Stomach (tissue), 4 donors: ENCODE data around the gene PITPNC1.

Experiments used
- CTCF ChIP-seq, 7 experiments: fragments of 450-650 bp in 4 of 7; fragments of 200-600 bp in 3 of 7; sonication (generic) in 3 of 7; IDR thresholded peaks; one replicate each; pipeline ENCODE4 v1.5.1; 2016 to 2019; ENCODE audit warnings: antibody characterized with exemption in 7 of 7, control low read depth in 2 of 7, mild to moderate bottlenecking in 1 of 7
- EP300 ChIP-seq: sonication (generic); formaldehyde crosslinking; IDR thresholded peaks from one replicate; pipeline ENCODE4 v1.6.1; 2017; ENCODE audit warnings: antibody characterized with exemption
- POLR2A ChIP-seq, 4 donors: fragments of 450-650 bp; IDR thresholded peaks; one replicate each; pipeline ENCODE4 v1.6.1; 2016; ENCODE audit warnings: antibody characterized with exemption in 4 of 4, control low read depth in 2 of 4, mild to moderate bottlenecking in 1 of 4, moderate library complexity in 1 of 4

GRCh38 chr17:67557921-67558320, 180.8 kb downstream of the PITPNC1 start:
- TF ChIP-seq CTCF (IDR thresholded peaks at IDR 0.05) (no peak), POLR2A (IDR thresholded peaks at IDR 0.05) (no peak), EP300 (no peak)
